HepG2 (cell line): ENCODE data around the gene IFI30. TPM values are rescaled to one million over a fixed set of nuclear protein-coding genes. Genes with fewer than 3 reads are reported as not detected.

ENCODE experiments used
- CEBPG ChIP-seq: IDR thresholded peaks from 2 replicates; pipeline ENCODE4 v1.6.1; 2016
- FOXO1 ChIP-seq: sonication (generic); formaldehyde crosslinking; IDR thresholded peaks from 2 replicates; pipeline ENCODE4 v1.4.0; 2020; ENCODE audit warnings: missing genetic modification reagents
- NCOR1 ChIP-seq: fragments of 200-600 bp; sonication (generic); IDR thresholded peaks from 2 replicates; pipeline ENCODE4 v1.7.0; 2017; ENCODE audit warnings: antibody characterized with exemption, low read length, borderline replicate concordance
- POGZ ChIP-seq: sonication (generic); formaldehyde crosslinking; IDR thresholded peaks from 2 replicates; pipeline ENCODE4 v1.4.0; 2020; ENCODE audit warnings: mild to moderate bottlenecking, missing genetic modification reagents
- RELA ChIP-seq: sonication (generic); formaldehyde crosslinking; IDR thresholded peaks from 2 replicates; pipeline ENCODE4 v1.4.0; 2020; ENCODE audit warnings: missing genetic modification reagents
- REPIN1 ChIP-seq: sonication (generic); formaldehyde crosslinking; IDR thresholded peaks from 2 replicates; pipeline ENCODE4 v1.8.0; 2022; ENCODE audit warnings: missing genetic modification reagents, low read depth, mild to moderate bottlenecking, borderline replicate concordance
- RFX1 ChIP-seq: fragments of 450-650 bp; IDR thresholded peaks from 2 replicates; pipeline ENCODE4 v1.6.1; 2017
- RXRA ChIP-seq: sonication (generic); formaldehyde crosslinking; IDR thresholded peaks from 2 replicates; pipeline ENCODE4 v1.5.1; 2020; ENCODE audit warnings: missing genetic modification reagents
- SIN3A ChIP-seq: IDR thresholded peaks from 2 replicates; pipeline ENCODE4 v1.6.1; 2011; ENCODE audit warnings: low read depth, mild to moderate bottlenecking, control low read depth, low read length, borderline replicate concordance
- STAG1 ChIP-seq: sonication (generic); formaldehyde crosslinking; IDR thresholded peaks from 2 replicates; pipeline ENCODE4 v1.4.0; 2020; ENCODE audit warnings: missing genetic modification reagents
- ZFP36 ChIP-seq: fragments of 150-350 bp; IDR thresholded peaks from 2 replicates; pipeline ENCODE4 v1.6.1; 2018; ENCODE audit warnings: borderline replicate concordance, low read length, low read depth; ENCODE audit not compliant: partially characterized antibody
- ZFP62 ChIP-seq: sonication (generic); formaldehyde crosslinking; IDR thresholded peaks from 2 replicates; pipeline ENCODE4 v1.4.0; 2020; ENCODE audit warnings: missing genetic modification reagents
- ZMYM4 ChIP-seq: sonication (generic); formaldehyde crosslinking; IDR thresholded peaks from 2 replicates; pipeline ENCODE4 v1.8.1; 2023; ENCODE audit warnings: mild to moderate bottlenecking, missing genetic modification reagents
- ZNF383 ChIP-seq: sonication (generic); formaldehyde crosslinking; IDR thresholded peaks from 2 replicates; pipeline ENCODE4 v1.4.0; 2020; ENCODE audit warnings: missing genetic modification reagents, mild to moderate bottlenecking, borderline replicate concordance
- ZNF501 ChIP-seq: sonication (generic); formaldehyde crosslinking; IDR thresholded peaks from 2 replicates; pipeline ENCODE4 v1.5.1; 2020; ENCODE audit warnings: mild to moderate bottlenecking, moderate library complexity, missing genetic modification reagents
- ZSCAN29 ChIP-seq: sonication (generic); formaldehyde crosslinking; conservative IDR thresholded peaks from 2 replicates; pipeline ENCODE4 v1.4.0; 2020; ENCODE audit warnings: mild to moderate bottlenecking, missing genetic modification reagents
- polyA plus RNA-seq, 8 experiments: library from polyadenylated mRNA; depleted of rRNA in 3 of 8; stranded (reverse) in 7 of 8; unstranded in 1 of 8; fragments of >200 nt; fragmentation: Illumina TruSeq in 4 of 8; extraction: Trizol in 4 of 8; gene quantifications; 2 replicates each; pipeline versions ENCODE4 v1.2.1 to v1.2.3, GENCODE V29; 2011 to 2016; ENCODE audit warnings: low read depth in 4 of 8, missing spikeins in 1 of 8, mixed read lengths in 1 of 8; ENCODE audit not compliant: insufficient read depth in 1 of 8
- total RNA-seq, 5 experiments: library from RNA; depleted of rRNA; stranded (reverse); fragments of >200 nt; fragmentation: Illumina TruSeq; extraction: Trizol; gene quantifications; 2 replicates each; pipeline ENCODE4 v1.2.3, GENCODE V29; 2016; ENCODE audit warnings: low read depth in 1 of 5
- TF ChIP-seq, protein P1 (sequence below): sonication (generic); formaldehyde crosslinking; IDR thresholded peaks from 2 replicates; pipeline ENCODE4 v1.5.0; 2020; ENCODE audit warnings: missing genetic modification reagents, mild to moderate bottlenecking, borderline replicate concordance
- TF ChIP-seq, protein P2 (sequence below): sonication (generic); formaldehyde crosslinking; IDR thresholded peaks from 2 replicates; pipeline ENCODE4 v1.9.0; 2021; ENCODE audit warnings: missing genetic modification reagents, mild to moderate bottlenecking, borderline replicate concordance
- TF ChIP-seq, protein P3 (sequence below): sonication (generic); formaldehyde crosslinking; IDR thresholded peaks from 2 replicates; pipeline ENCODE4 v1.5.0; 2020; ENCODE audit warnings: mild to moderate bottlenecking, missing genetic modification reagents
- TF ChIP-seq, protein P4 (sequence below): sonication (generic); formaldehyde crosslinking; IDR thresholded peaks from 2 replicates; pipeline ENCODE4 v1.4.0; 2020; ENCODE audit warnings: missing genetic modification reagents
- TF ChIP-seq, protein P5 (sequence below): sonication (generic); formaldehyde crosslinking; IDR thresholded peaks from 2 replicates; pipeline ENCODE4 v1.4.0; 2020; ENCODE audit warnings: missing genetic modification reagents

IFI30 gene
- total and polyA plus RNA-seq, 2 of the 13 experiments (the other 11 are each of a cell fraction or from before 2014, with no cell fraction given): 25.0 to 79.4 TPM

DNA sequence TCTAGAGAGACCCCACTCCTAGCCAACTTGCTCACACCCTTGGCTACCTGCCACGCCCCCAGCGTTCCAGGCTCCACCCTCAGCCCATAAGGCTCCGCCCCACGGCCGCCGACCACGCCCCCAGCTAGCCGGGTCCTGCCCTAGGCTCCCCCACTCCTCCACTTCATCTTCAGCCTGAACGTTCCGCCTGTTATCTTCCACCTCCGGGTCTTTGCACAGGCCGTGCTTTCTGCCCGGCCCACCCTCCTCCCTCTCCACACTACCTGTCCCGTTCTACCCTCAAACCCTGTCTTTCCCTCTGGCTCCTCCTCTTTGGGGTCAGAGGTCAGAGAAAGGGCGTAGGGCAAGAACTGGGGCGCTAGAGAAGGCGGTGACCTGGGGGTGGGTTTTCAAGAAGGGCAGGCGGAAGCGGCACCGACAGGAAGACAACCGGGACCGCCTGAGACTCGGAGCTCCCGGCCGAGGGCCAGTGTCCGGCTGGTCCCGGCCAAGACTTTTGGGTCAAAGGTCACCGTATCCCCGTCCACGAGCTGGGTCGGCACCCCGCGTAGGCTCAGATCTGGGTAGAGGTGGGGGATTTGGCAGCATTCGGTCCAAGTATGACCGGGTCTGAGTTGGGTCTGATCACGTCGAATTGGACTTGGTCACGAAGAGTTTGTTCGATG is 50.4 kb downstream of the IFI30 start (continued):
- TF ChIP-seq REPIN1 (CRISPR knock-in tag): 0 out of 2 replicates have a peak, but pooled peaks have one; percentile 72
- TF ChIP-seq CEBPG (CRISPR knock-in tag): no peak
- TF ChIP-seq SIN3A: no peak
- TF ChIP-seq, protein P1, sequence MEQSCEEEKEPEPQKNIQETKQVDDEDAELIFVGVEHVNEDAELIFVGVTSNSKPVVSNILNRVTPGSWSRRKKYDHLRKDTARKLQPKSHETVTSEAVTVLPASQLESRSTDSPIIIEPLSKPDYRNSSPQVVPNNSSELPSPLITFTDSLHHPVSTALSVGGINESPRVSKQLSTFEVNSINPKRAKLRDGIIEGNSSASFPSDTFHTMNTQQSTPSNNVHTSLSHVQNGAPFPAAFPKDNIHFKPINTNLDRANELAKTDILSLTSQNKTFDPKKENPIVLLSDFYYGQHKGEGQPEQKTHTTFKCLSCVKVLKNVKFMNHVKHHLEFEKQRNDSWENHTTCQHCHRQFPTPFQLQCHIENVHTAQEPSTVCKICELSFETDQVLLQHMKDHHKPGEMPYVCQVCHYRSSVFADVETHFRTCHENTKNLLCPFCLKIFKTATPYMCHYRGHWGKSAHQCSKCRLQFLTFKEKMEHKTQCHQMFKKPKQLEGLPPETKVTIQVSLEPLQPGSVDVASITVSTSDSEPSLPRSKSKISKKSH (CRISPR knock-in tag): 0 out of 2 replicates have a peak, but pooled peaks have one; percentile 52
- TF ChIP-seq, protein P2, sequence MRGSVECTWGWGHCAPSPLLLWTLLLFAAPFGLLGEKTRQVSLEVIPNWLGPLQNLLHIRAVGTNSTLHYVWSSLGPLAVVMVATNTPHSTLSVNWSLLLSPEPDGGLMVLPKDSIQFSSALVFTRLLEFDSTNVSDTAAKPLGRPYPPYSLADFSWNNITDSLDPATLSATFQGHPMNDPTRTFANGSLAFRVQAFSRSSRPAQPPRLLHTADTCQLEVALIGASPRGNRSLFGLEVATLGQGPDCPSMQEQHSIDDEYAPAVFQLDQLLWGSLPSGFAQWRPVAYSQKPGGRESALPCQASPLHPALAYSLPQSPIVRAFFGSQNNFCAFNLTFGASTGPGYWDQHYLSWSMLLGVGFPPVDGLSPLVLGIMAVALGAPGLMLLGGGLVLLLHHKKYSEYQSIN (CRISPR knock-in tag): no peak
- TF ChIP-seq POGZ (CRISPR knock-in tag): peak; percentile 34; the same call in 1 of the 2 replicates
- TF ChIP-seq, protein P3, sequence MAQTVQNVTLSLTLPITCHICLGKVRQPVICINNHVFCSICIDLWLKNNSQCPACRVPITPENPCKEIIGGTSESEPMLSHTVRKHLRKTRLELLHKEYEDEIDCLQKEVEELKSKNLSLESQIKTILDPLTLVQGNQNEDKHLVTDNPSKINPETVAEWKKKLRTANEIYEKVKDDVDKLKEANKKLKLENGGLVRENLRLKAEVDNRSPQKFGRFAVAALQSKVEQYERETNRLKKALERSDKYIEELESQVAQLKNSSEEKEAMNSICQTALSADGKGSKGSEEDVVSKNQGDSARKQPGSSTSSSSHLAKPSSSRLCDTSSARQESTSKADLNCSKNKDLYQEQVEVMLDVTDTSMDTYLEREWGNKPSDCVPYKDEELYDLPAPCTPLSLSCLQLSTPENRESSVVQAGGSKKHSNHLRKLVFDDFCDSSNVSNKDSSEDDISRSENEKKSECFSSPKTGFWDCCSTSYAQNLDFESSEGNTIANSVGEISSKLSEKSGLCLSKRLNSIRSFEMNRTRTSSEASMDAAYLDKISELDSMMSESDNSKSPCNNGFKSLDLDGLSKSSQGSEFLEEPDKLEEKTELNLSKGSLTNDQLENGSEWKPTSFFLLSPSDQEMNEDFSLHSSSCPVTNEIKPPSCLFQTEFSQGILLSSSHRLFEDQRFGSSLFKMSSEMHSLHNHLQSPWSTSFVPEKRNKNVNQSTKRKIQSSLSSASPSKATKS (CRISPR knock-in tag): no peak; the same call in 1 of the 2 replicates
- no peak for TF ChIP-seq STAG1
- TF ChIP-seq ZNF383: peak; percentile 33; the same call in 1 of the 2 replicates
- TF ChIP-seq NCOR1: no peak
- TF ChIP-seq RELA (CRISPR knock-in tag): no peak
- TF ChIP-seq, protein P4, sequence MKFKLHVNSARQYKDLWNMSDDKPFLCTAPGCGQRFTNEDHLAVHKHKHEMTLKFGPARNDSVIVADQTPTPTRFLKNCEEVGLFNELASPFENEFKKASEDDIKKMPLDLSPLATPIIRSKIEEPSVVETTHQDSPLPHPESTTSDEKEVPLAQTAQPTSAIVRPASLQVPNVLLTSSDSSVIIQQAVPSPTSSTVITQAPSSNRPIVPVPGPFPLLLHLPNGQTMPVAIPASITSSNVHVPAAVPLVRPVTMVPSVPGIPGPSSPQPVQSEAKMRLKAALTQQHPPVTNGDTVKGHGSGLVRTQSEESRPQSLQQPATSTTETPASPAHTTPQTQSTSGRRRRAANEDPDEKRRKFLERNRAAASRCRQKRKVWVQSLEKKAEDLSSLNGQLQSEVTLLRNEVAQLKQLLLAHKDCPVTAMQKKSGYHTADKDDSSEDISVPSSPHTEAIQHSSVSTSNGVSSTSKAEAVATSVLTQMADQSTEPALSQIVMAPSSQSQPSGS: 0 out of 2 replicates have a peak, but pooled peaks have one; percentile 19
- TF ChIP-seq ZNF501 (CRISPR knock-in tag): peak; percentile 76; the same call in 1 of the 2 replicates
- TF ChIP-seq ZFP62 (CRISPR knock-in tag): no peak
- TF ChIP-seq, protein P5, sequence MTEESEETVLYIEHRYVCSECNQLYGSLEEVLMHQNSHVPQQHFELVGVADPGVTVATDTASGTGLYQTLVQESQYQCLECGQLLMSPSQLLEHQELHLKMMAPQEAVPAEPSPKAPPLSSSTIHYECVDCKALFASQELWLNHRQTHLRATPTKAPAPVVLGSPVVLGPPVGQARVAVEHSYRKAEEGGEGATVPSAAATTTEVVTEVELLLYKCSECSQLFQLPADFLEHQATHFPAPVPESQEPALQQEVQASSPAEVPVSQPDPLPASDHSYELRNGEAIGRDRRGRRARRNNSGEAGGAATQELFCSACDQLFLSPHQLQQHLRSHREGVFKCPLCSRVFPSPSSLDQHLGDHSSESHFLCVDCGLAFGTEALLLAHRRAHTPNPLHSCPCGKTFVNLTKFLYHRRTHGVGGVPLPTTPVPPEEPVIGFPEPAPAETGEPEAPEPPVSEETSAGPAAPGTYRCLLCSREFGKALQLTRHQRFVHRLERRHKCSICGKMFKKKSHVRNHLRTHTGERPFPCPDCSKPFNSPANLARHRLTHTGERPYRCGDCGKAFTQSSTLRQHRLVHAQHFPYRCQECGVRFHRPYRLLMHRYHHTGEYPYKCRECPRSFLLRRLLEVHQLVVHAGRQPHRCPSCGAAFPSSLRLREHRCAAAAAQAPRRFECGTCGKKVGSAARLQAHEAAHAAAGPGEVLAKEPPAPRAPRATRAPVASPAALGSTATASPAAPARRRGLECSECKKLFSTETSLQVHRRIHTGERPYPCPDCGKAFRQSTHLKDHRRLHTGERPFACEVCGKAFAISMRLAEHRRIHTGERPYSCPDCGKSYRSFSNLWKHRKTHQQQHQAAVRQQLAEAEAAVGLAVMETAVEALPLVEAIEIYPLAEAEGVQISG: peak; percentile 48
- TF ChIP-seq RFX1: no peak
- no peak for TF ChIP-seq RXRA (CRISPR knock-in tag)
- 0 out of 2 replicates have a peak, but pooled peaks have one; percentile 58 for TF ChIP-seq ZSCAN29 (CRISPR knock-in tag)
- TF ChIP-seq ZFP36: no peak
- TF ChIP-seq ZMYM4 (CRISPR knock-in tag): no peak
- no peak for TF ChIP-seq FOXO1 (CRISPR knock-in tag)
